GM10248 (cell line): ENCODE measurements around the gene HLA-DOA.

ENCODE experiments used
- CTCF ChIA-PET: fragments of 300-600 bp; sonication (Branson Sonifier 250); formaldehyde crosslinking; extraction: SDS; loops from one replicate; lab custom pipeline; 2021; ENCODE audit warnings: antibody characterized with exemption; lab: Yijun Ruan, JAX
- POLR2A ChIA-PET: fragments of 350-650 bp; sonication (Branson Sonifier 250); formaldehyde crosslinking; extraction: SDS; loops from one replicate; lab custom pipeline; 2020; ENCODE audit warnings: antibody characterized with exemption; lab: Yijun Ruan, JAX
- DNase-seq: peaks from one replicate; pipeline ENCODE4 v3.0.0; 2012; ENCODE audit errors: extremely low spot score
- TF ChIP-seq, protein P1 (sequence below): IDR thresholded peaks from 2 replicates; pipeline ENCODE4 v1.5.1; 2012; ENCODE audit warnings: mild to moderate bottlenecking, low read depth; ENCODE audit errors: extremely low read depth, missing control alignments, control extremely low read depth

The HLA-DOA gene

DNA sequence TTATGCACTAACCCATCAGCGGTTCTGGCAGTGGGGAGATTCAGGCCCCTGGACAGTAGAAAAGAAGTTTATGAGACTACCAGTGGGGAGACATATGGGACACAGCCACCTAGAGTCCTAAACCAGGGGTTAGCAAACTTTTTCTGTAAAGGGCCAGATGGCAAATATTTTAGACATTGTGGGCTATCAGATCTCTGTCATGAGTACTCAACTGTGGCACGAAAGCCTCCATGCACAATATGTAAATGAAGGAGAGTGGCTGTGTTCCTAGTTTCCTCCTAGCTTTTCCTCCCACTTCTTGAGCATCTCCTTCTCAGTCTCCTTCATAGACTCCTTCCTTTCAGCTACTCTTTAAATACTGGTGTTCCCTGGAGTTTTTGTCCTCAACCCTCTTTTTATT is 53.2 kb downstream of the HLA-DOA start:
- no peak for DNase-seq
- TF ChIP-seq, protein P1, sequence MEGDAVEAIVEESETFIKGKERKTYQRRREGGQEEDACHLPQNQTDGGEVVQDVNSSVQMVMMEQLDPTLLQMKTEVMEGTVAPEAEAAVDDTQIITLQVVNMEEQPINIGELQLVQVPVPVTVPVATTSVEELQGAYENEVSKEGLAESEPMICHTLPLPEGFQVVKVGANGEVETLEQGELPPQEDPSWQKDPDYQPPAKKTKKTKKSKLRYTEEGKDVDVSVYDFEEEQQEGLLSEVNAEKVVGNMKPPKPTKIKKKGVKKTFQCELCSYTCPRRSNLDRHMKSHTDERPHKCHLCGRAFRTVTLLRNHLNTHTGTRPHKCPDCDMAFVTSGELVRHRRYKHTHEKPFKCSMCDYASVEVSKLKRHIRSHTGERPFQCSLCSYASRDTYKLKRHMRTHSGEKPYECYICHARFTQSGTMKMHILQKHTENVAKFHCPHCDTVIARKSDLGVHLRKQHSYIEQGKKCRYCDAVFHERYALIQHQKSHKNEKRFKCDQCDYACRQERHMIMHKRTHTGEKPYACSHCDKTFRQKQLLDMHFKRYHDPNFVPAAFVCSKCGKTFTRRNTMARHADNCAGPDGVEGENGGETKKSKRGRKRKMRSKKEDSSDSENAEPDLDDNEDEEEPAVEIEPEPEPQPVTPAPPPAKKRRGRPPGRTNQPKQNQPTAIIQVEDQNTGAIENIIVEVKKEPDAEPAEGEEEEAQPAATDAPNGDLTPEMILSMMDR, result no peak
- ChIA-PET POLR2A (interaction anchor here (1.2 to 6.1 kb wide), 2 partner anchors 14 to 28 kb away, joined by 5 to 219 read pairs; partner anchors contain the start of gene BRD2), CTCF (interaction anchor here (0.9 to 13.5 kb wide), 7 partner anchors 12 to 88 kb away, joined by 3 to 379 read pairs (median 8); partner anchors contain the start of genes BRD2 and HLA-DMB)

DNA sequence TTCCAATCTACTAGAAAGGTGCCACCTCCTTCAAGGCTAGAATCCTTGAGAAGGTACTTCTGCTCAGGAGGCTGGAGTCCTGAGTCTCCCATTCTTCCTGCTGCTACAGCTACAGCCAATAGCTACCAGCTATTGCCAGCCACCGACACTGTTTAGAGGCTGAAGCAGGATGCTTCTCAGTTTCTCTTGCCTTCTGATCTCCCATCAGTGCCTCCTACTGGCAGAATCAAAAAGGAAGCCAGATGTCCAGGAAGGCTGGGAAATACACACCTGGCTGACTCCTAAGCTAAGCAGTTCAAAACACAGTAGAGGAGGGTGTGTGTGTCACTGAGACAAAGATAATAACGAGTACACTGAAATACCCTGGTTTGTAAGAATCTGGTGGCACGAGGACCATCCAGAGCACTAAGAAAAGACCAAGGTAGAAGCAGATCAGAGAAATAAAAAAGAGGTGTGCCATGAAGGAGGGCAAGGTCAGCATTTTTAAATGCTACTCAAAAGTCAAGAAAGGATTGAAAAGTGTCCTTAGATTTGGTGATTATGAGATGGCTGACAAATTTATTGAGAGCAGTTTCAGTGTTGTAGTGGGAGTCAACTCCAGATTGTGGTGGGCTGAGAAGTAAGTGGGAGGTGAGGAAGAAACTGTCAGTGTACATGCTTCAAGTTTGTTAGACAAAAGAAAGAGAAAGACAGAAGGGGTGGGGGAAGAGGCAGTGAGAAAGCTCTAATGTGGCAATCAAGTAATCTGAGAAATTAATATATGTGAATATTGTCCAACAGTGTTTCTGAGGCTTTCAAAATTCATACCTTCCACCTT is 54.2 kb downstream of the HLA-DOA start:
- DNase-seq, result no peak
- CTCF ChIA-PET, result interaction anchor here (1.3 to 13.5 kb wide), 14 partner anchors 13 to 217 kb away, joined by 3 to 379 read pairs (median 7); partner anchors contain the start of genes BRD2, HLA-DMB, TAP1 and TAP2
- POLR2A ChIA-PET, result interaction anchor here (0.6 to 6.1 kb wide), 2 partner anchors 15 to 117 kb away, joined by 4 to 219 read pairs; partner anchors contain the start of genes BRD2 and TAP2
- TF ChIP-seq, protein P1, result peak; percentile 60

DNA sequence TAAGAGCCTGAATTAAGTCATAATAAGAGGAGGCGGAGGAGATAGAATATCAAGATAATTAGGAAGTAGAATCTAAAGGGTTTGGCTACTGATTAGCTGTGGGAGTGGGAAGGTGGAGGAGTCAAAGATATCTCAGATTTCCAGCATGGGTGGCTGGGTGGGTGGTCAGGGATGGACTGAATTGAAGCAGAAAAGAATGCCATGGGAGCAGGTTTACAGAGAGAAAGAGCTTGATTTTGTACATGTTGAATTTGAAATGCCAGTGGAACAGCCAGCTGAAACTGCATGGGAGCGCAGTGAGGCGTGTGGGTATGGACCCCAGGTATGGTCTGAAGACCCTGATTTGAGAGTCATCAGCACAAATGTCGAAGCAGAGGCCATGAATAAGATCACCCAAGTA is 55.1 kb downstream of the HLA-DOA start:
- TF ChIP-seq, protein P1, result no peak
- DNase-seq, result no peak
- ChIA-PET CTCF (interaction anchor here (0.8 to 13.5 kb wide), 19 partner anchors 14 to 294 kb away, joined by 3 to 379 read pairs (median 6); partner anchors contain the start of genes BRD2, HLA-DMB, TAP1 and TAP2), POLR2A (interaction anchor here (0.6 to 6.1 kb wide), 3 partner anchors 16 to 116 kb away, joined by 4 to 219 read pairs (median 6); partner anchors contain the start of genes BRD2 and TAP2)
